NCI-H524 treated with DMSO at 0.1 percent for 48 hours (cell line): ENCODE results near the gene METTL13.

Experiments
- DNase-seq: peaks from one replicate; lab custom pipeline; 2025; lab: John Stamatoyannopoulos, UW

Gene METTL13

DNA sequence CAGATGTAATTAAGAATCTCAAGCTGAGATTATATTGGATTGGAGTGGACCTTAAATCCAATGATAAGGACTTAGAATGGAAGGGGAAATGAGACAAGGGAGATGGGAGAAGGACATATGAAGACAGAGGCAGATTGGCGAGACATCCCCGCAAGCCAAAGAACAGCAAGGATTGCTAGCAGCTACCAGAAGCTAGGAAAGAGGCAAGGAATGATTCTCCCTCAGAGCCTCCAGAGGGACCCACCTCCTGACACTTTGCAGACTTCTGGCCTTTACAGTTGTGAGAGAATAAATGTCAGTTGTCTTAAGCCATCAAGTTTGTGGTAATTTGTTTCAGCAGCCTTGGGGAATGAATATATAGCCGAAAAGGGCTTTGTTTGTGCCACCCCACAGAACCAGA is 20.7 kb downstream of the METTL13 start:
- no peak for DNase-seq

DNA sequence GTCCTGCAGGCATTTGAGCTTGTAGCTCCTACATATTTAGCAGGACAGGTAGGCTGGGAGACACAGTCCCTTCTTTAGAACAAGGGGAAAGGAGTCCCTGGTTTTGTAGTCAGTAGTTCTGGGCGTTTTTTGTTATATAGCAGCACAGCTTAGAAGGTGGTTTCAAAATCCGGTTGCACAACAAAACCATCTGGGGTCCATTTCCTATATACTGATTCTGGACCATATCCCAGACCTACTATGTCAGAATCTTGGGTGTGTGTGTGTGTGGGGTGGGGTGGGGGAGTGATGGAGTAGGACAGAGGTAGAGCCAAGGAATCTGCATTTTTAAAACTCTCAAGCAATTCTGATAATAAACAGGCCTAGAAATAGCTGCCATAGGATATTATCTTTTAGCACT is 21.6 kb downstream of the METTL13 start:
- no peak for DNase-seq

DNA sequence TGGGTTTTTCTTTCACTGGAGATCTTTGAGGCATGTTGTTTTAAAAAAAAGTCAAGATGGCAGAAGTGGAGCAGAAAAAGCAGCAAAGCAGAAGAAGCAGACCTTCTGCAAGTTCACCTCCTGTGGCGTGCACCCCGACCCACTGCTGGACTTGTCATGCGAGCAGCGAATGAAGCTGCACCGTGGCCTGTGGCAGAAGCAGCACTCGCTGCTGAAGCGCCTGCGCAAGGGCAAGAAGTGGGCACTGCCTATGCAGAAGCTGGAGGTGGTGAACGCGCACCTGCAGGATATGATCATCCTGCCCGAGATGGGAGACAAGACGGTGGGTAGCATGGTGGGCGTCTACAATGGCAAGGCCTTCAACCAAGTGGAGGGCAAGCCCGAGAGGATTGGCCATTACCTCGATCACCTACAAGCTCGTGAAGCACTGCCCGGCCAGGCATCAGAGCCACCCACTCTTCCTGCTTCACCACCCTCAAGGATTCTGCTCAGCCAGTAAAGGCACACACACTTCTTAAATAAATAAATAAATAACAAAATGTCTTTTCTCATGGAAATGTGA is 22.1 kb downstream of the METTL13 start:
- no peak for DNase-seq

DNA sequence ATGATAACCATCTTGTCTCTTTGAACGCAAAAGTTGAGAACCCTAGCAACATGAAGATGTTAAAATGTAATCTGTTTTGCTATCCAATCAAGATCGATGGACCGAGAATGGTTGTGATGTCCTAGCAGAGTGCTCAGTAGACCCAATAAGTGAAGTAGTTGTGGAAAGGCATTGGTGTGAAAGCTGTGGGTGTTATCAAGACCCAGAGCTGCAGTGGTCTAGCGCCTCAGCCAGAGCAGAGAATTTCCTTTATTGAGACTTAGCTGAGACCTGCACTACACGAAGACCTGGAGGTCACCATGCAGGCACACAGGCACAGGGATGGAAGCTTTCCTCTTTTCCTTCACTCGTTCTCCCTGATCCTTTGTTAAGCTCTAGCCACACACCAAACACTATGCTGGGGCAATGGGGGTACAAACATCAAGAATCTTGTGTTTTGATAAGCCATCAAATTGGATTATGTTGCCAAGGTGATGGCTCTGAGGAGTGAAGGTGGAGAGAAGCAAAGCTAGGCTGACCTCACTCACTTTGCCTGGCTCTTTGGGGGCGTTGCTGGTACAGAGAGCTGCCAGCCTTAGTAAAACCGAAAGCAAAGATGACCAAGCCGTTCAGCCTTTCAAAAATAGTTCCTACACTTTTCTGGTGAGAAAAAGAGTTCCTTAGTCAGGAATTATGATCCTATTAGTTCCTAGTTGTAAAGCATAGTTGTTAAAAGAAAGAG is 24.1 kb downstream of the METTL13 start:
- no peak for DNase-seq

DNA sequence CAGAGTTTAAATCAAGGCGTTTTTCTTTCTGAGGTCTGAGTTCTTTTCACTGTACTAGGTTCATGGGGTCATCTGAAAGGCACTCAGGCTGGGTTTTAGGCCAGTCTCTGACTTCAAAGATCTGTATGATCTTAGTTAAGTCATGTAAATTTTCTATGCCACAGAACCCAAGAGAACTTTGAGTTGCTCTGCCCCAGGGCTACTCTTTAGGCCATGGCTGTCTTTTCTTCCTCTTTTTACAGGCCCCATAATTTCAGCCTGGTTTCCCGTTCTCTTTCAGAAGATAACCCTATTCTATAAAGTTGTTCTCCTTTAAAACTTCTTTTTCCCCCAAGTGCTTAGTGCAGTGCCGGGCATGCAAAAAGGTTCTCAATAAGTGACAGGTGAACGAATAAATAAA is 26.1 kb downstream of the METTL13 start:
- DNase-seq: no peak

DNA sequence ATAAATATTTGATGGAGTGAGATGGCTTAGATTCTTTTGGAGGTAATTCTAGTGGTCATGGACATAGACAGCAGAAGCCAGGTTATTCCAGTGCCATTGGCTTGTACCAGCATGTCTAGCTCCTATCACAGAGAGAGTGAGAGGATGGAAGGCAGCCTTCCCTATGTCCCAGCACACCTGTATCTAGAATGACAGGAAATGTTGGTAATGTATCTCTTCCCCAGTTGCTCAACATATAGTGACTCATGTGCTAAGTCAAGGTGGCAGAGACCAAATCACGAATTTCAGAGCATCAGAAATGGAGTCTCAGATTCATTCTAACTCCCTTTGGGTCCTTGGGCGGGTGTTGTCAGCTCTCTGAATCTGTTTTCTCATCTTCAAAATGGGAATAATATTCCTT is 28.4 kb downstream of the METTL13 start:
- no peak for DNase-seq

DNA sequence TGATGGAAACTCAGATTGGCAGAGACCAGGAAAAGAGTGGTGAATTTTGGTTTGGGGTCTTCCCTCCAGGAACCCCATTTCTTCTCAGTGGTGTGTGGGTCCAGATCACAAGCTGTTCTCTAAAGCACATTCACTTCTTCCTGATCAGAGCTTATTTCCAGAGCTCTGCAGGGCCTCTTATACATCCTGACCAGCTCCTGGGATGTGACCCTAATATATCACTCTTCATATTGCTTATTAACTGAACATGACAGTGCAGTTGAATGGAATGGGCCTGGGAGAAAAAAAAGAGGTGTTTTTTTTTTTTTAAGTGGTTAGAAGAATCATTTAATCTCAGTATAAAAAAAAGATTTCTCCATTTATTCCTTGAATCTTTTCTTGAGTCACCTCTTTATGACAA is 30.2 kb downstream of the METTL13 start:
- no peak for DNase-seq

DNA sequence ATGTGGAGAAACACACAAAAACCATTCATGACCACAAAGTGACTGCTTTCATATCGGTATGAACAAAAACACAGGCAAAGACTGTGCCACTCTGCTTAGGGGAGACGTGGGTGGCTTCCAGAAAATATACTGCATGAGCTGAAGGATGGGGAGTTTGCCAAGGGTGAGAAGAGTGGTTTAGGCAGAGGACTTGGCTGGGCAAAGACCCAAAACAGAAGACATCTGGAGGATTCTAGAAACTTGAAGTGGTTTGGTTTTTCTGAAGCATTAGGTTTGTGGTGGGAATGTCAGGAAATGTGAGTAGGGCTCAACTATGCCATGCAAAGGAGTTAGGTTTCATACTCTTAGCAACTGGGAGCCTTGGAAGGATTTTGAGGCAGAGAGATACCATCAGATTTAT is 33.2 kb downstream of the METTL13 start:
- DNase-seq: no peak

DNA sequence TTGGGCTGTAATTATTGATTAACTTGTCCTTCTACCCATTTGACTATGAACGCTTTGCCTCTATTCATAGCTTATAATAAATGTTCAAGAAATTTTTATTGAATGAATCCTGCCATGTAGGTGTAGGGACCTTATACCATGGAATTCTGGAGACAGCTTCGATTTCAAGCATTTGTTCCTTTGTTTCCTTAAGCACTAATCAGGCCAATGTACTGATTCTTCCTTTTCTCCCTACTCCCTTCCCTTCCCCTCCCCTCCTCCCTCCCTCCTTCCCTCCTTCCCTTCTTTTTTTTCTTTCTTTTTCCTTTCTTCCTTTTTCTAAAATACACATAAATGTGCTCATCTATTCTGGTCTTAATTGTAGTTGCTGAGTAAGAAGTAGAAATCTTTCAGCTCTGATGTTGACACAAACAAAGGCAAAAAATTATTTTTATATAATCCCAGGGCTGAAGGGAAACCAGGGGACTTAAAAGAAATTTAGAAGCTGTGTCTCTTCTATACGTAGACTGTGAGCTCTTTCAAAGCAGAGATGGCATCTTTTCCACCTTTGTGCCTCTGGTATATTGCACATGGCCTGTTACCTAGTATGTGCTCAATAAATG is 34.9 kb downstream of the METTL13 start:
- no peak for DNase-seq

DNA sequence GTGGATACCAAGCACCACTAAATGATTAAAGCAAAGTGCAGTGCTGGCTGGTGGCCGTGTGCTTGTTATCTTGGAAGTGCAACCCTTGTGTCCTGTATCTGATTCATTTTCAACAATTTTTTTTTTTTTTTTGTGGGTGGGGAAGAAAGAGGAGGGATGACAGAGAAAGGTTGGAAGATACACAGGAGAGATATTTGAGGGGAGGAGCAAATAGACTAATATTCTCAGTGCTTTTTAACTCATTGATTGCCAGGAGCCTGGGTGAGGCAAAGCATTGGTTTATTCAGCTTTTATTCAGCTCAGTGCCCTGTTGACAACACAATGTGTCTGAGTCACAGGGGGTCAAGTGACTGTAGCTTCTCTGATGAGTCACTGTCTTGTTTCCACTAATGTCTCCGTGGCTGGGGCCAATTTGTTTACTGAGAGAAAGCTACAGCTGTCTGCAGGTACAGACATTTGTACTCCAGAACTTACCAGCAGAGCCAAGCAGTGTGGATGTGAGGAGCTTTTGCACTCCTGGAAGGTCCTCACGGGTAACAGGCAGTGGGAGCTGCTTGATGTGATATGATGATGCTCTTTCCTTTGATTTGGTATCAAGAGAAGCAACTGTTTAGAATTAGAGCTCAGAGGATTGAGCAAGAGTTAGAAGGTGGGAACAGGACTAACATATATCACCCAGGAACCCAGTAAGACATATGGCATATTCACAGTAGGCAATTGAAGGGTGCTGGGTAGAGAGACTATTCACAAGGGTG is 36.2 kb downstream of the METTL13 start:
- no peak for DNase-seq

DNA sequence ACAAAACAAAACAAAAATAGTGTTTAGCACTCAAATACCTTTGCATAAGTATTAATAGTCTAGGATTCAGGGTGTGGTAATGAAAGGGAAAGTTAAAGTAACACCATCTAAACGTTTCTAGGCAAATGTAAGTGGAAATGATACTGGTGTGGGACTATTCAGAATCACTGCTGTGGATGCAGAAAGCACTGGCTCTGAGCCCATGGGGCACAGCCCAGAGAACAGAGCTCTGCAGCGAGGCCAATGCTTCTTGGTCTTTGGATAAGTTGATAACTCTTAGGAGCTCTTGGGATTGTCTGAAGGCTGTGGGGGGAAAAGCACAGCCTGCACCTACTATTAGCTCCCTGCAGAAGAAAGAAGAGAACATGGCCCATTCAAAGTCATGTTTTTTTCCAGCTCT is 38.5 kb downstream of the METTL13 start:
- DNase-seq: no peak

DNA sequence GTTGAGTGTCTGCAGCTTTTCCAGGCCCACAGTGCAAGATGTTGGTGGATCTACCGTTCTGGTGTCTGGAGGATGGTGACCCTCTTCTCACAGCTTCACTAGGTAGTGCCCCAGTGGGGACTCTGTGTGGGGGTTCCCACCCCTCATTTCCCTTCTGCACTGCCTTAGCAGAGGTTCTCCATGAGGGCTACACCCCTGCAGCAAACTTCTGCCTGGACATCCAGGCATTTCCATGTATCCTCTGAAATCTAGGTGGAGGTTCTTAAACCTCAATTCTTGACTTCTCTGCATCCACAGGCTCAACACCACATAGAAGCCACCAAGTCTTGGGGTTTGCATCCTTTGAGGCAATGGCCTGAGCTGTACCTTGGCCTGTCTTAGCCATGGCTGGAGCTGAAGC is 45.5 kb downstream of the METTL13 start:
- DNase-seq: no peak

DNA sequence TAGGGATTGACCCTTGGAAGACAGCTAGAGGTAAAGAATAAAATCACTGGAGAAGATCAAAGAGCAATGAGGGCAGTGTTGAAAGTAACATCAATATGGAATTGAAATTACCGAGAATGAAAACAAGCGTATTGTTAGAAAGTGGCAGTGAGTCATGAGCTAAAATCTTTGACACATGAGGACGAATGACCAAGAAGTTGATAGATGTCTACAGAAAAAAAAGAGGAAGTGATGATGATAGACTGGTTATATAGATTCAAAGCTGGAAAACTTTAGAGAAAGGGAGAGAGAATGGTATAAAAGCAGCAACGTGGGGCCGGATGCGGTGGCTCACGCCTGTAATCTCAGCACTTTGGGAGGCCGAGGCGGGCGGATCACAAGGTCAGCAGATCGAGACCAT is 47.3 kb downstream of the METTL13 start:
- DNase-seq: no peak

DNA sequence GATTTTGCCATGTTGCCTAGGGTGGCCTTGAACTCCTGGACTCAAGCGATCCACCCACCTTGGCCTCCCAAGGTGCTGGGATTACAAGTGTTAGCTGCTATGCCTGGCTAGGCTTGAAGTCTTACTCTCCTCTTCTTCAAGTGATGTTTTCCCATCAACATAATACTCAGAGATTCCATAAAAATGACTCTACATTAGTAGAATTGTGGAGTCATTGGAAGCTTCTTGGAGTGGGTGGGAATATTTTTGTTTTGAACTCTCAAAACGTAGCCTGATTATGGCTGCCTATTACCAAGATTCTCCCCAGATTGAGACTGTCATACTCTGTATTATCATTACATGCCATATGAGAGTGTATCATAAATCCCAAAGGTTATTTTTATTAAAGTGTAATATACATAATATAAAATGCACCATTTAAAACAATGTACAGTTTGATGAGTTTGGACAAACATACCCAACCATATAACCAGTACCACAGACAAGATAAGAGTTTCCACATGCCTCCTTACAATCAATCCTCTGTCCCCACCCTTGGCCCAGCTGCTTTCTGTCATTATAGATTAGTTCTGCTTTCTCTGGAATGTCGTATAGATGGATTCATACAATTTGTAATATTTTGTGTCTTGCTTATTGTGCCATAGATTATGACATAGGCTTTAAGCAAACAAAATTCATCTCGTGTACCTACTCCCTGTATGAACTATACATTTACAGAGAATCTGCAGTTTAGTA is 51.8 kb downstream of the METTL13 start:
- no peak for DNase-seq

DNA sequence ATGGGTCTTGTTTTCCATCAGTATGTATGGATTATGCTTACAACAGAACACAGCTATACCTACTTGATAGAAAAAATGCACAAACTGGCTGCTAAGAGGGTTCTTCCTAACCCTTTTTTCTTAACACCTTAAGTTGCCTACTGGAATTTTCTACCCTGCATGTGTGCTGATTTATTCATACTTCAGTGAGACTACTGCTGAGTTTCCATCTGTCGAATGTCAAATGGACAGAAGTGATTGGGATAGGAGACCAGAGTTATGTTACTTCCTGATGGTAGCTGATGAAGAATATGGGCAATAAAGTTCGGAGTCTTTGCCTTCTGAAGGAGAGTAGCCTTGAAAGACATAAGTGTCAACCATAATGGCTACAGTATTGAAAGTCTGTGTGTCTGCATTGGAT is 53.4 kb downstream of the METTL13 start:
- DNase-seq: no peak

DNA sequence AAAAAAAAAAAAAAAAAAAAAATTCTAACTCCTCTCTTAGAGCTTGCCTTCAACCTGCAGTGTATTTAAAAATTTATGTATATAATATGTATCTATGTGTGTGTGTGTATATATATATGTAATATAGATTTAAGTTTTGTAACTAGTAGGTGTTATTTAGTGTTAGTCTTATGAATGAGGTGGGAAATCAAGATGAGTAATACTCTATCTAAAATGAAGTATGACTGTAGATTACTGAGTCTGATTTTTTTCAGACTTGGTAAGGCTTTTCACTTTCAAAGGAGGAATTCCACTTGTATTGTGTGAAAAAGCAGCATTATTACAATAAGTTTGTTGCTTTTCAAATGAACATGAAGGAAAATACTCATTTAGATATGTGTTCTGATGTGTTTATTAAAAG is 54.4 kb downstream of the METTL13 start:
- DNase-seq: no peak

DNA sequence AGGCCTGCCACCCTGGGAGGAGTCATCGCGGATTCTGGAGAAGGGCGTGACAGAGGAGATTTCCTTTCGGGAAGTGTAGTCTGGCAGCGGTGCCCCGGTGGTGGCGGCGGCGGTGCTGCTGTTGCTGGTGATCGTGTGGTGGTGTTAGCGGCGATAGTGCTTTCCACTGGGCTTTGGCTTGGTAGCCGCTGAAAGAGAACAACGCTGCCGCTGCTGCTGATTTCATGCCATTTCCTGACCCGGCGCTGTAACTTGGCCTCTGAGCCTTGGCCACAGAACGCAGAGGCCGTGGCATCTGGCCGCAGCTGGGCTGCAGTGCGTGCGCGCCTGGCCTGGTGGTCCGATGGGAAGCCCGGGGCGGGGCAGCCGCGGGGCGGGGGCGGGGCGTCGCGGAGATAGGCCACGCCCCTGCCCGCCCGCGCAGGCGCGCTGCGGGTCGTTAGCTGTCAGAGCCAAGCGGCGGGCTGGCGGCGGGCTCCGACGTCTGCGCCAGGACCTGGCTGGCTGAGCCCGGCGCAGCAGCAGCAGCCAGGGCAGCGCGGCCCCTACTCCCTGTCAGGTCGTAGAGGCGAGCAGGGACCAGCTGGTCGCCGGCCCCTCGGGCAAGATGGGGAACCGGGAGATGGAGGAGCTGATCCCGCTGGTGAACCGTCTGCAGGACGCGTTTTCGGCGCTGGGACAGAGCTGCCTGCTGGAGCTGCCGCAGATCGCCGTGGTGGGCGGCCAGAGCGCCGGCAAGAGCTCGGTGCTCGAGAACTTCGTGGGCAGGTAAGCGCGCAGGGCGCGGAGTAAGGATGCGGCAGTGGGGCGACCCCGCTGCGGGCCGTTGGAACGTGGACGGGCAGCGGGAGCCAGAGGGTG is 59.8 kb downstream of the METTL13 start, which contains the start of gene DNM3:
Gene DNM3, plus strand, starts transcription at position 449 of the 861 bp plus-strand sequence. Its CDS starts 159 bp downstream, at position 608.
- DNase-seq: no peak

DNA sequence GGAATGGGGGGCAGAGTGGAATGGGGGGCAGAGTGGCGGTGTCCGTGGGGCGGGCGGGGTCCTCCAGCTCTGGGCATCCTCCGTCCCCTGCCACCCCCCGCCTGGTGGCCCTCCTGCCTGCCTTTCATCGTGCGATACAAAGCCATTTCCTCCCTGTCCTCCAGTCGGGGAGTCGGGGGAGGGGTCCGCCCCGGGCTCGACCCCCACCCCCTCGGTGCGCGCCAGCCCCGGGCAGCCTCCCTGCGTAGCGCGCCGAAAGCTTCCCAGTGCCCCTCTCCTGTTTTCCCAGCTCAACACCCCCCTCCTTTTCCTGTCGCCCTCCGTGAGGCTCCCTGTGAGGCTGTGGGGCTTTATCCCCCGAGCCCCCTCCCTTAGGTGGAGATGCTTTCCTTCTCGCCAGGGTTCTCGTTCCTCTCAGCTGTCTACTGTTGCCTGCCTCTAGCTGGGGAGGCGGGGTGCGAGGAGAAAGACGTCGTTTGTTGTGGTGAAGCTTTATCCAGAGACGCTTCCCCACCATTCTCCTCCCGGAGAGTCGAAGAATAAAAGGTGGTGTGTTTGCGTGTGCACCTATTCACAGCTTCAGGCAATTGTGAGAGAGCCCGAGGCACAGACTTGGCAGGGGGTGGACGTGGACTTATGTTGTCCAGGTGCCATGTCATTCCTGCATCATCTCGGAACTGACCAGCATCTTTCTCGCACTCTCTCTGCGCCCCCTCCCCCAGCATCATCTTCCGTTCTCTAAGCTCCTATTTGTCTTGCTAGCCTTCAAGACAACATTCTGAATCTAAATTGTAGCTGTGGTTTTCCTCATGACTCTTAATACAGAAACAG is 60.7 kb downstream of the METTL13 start:
- DNase-seq: no peak

DNA sequence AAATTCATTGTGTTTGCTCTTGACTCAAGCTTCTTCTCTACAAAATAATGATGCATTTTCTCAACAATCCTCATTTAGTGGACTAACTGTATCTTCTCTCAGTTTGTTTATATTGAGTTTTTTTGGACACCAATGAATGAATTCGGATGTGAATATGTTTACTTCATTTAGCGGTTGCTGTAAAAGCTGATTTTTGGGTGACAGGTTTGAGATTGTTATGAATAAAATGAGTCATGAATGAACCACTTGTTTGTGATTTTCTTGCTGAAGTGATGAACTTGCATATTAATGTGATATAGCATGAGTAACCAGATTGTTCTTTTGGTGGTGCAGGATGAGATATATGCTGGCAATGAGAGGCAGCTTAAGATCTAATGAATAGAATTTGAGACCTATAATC is 62.9 kb downstream of the METTL13 start:
- DNase-seq: no peak

DNA sequence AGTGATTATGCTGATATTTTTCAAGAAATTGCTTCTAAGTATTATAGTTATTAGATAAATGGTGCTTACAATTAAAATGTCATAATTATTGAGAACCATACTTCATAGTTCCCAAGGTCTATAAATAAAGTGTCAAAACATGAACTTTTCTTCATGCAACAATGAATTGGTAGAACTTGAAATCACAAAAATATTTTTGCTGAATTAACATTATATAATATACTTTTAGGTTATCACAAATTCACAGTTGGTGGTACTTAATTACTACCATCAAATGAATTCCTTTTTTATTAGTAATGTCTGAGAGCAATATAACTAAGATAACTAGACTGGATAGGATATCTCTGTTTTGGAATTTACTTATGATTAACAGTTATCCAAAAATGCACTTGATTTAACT is 64.5 kb downstream of the METTL13 start:
- DNase-seq: no peak
